HEK293T (cell line): ENCODE measurements around the gene NKTR.

ENCODE experiments used
- CTCF ChIA-PET: fragments of 350-600 bp; formaldehyde crosslinking; extraction: SDS; loops from one replicate; lab custom pipeline; 2021; ENCODE audit warnings: antibody characterized with exemption, inconsistent platforms; lab: Yijun Ruan, JAX
- POLR2A ChIA-PET: fragments of 350-600 bp; formaldehyde crosslinking; extraction: SDS; loops from one replicate; lab custom pipeline; 2020; ENCODE audit warnings: antibody characterized with exemption, inconsistent platforms; lab: Yijun Ruan, JAX
- DNase-seq: peaks from one replicate; pipeline ENCODE4 v3.0.0; 2012; ENCODE audit warnings: mixed read lengths; ENCODE audit errors: extremely low spot score
- ARNT ChIP-seq: fragments of 450-650 bp; IDR thresholded peaks from 2 replicates; pipeline ENCODE4 v1.6.1; 2017; ENCODE audit warnings: mild to moderate bottlenecking
- BHLHE40 ChIP-seq: fragments of 450-650 bp; IDR thresholded peaks from 2 replicates; pipeline ENCODE4 v1.6.1; 2016; ENCODE audit warnings: mild to moderate bottlenecking, moderate library complexity, borderline replicate concordance
- CTBP1 ChIP-seq: fragments of 450-650 bp; IDR thresholded peaks from 2 replicates; pipeline ENCODE4 v1.6.1; 2016; ENCODE audit warnings: borderline replicate concordance
- ELF4 ChIP-seq: fragments of 450-650 bp; IDR thresholded peaks from 2 replicates; pipeline ENCODE4 v1.6.1; 2017; ENCODE audit warnings: antibody characterized with exemption
- FOXA1 ChIP-seq: fragments of 450-650 bp; IDR thresholded peaks from 2 replicates; pipeline ENCODE4 v1.6.1; 2016; ENCODE audit warnings: mild to moderate bottlenecking
- FOXK2 ChIP-seq: fragments of 450-650 bp; IDR thresholded peaks from 2 replicates; pipeline ENCODE4 v1.6.1; 2016; ENCODE audit warnings: mild to moderate bottlenecking
- FOXM1 ChIP-seq: fragments of 450-650 bp; IDR thresholded peaks from 2 replicates; pipeline ENCODE4 v1.6.1; 2017; ENCODE audit warnings: mild to moderate bottlenecking, borderline replicate concordance
- HDGF ChIP-seq: fragments of 450-650 bp; IDR thresholded peaks from 2 replicates; pipeline ENCODE4 v1.6.1; 2017; ENCODE audit warnings: antibody characterized with exemption, borderline replicate concordance
- L3MBTL2 ChIP-seq: fragments of 450-650 bp; conservative IDR thresholded peaks from 2 replicates; pipeline ENCODE4 v1.6.1; 2016; ENCODE audit warnings: mild to moderate bottlenecking
- LEF1 ChIP-seq: fragments of 450-650 bp; IDR thresholded peaks from 2 replicates; pipeline ENCODE4 v1.6.1; 2017; ENCODE audit warnings: mild to moderate bottlenecking, borderline replicate concordance
- NFRKB ChIP-seq: fragments of 450-650 bp; IDR thresholded peaks from 2 replicates; pipeline ENCODE4 v1.6.1; 2016; ENCODE audit warnings: mild to moderate bottlenecking, moderate library complexity
- SP1 ChIP-seq: fragments of 450-650 bp; IDR thresholded peaks from 2 replicates; pipeline ENCODE4 v1.6.1; 2017
- SUZ12 ChIP-seq: fragments of 450-650 bp; IDR thresholded peaks from 2 replicates; pipeline ENCODE4 v1.6.1; 2016; ENCODE audit warnings: mild to moderate bottlenecking
- TARDBP ChIP-seq: fragments of 450-650 bp; IDR thresholded peaks from 2 replicates; pipeline ENCODE4 v1.6.1; 2016
- ZNF384 ChIP-seq: fragments of 450-650 bp; IDR thresholded peaks from 2 replicates; pipeline ENCODE4 v1.6.1; 2016
- TF ChIP-seq, protein P1 (sequence below): fragments of 450-650 bp; IDR thresholded peaks from 2 replicates; pipeline ENCODE4 v1.6.1; 2016

The NKTR gene

DNA sequence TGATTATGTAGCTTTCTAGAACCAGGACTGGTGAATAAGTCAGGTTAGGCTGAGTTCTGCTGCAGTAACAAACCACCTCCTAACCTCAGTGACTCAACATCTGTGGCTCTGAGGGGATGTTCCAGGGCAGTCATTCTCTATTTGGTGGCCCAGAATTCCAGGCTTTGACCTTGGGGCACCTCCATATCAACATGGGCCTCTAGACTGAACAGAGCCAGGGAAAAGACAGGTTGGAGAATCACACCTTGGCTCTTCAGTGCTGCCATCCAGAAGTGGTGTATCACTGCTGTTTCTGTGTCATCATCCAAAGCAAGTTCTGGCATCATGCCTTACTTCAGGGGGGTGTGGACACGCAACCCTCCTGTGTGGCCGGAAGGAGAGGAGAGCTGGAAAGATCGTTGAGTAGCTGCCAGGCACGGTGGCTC lies 68.3 kb downstream of the NKTR start:
- ChIA-PET CTCF (no interaction called here), POLR2A (no interaction called here)
- DNase-seq = no peak
- TF ChIP-seq FOXM1 (no peak), ELF4 (no peak), LEF1 (no peak), L3MBTL2 (no peak), NFRKB (no peak), ARNT (no peak), CTBP1 (no peak)

DNA sequence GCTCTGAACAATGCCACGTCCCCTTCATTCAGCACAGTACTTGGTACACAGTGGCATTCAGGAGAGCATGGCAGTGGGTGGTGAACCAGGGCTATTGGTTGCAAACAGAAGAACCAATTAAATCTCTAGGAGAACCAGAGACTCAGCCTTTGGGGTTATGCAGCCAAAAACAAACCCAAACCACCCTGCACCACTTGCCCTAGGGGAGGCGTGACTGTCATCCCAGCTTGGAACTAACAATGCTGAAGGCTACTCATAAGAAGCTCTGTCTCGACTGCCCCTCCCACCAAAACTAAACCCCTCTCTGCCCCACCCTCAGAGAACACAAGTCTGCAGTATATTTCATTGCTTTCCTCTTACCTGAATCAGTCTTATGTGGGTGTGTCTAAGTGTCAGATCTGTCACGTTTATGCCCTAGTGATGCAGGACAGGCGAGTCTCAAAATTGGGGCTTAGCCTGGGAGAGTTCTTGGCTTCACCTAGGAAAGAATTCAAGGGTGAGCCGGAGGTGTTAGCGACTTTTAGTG lies 69.6 kb downstream of the NKTR start:
- ChIA-PET CTCF (no interaction called here), POLR2A (no interaction called here)
- TF ChIP-seq SP1 = no peak
- no peak for TF ChIP-seq ZNF384
- TF ChIP-seq SUZ12 = no peak
- TF ChIP-seq ARNT = no peak
- TF ChIP-seq, protein P1, sequence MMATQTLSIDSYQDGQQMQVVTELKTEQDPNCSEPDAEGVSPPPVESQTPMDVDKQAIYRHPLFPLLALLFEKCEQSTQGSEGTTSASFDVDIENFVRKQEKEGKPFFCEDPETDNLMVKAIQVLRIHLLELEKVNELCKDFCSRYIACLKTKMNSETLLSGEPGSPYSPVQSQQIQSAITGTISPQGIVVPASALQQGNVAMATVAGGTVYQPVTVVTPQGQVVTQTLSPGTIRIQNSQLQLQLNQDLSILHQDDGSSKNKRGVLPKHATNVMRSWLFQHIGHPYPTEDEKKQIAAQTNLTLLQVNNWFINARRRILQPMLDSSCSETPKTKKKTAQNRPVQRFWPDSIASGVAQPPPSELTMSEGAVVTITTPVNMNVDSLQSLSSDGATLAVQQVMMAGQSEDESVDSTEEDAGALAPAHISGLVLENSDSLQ = no peak
- TF ChIP-seq BHLHE40 = no peak
- no peak for TF ChIP-seq TARDBP
- TF ChIP-seq FOXK2 = no peak
- no peak for TF ChIP-seq L3MBTL2
- no peak for TF ChIP-seq HDGF
- no peak for TF ChIP-seq FOXM1
- TF ChIP-seq FOXA1 = no peak
- no peak for TF ChIP-seq ELF4
- no peak for TF ChIP-seq CTBP1
- TF ChIP-seq NFRKB = no peak
- no peak for TF ChIP-seq LEF1
- DNase-seq = no peak

DNA sequence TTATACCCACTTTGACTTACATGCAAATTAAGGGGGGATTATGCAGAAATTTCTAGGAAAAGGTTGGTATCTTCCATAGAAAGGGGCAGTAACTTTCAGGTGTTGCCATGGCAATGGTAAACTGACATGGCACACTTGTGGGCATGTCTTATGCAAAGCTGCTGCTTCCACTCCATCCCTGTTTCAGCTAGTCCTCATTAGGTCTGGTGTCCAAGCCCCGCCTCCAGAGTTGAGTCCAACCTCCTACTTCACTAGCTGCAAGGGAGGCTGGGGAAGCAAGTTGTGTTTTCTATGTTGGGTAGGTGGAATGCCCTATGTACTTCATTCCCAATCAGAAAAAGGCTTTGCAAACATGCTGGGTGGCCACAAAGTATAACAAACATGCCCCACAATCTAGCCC lies 70.2 kb downstream of the NKTR start:
- CTCF ChIA-PET = no interaction called here
- POLR2A ChIA-PET = no interaction called here
- no peak for TF ChIP-seq FOXM1
- no peak for TF ChIP-seq FOXK2
- TF ChIP-seq ELF4 = no peak
- no peak for TF ChIP-seq HDGF
- TF ChIP-seq ARNT = no peak
- TF ChIP-seq LEF1 = no peak
- no peak for TF ChIP-seq BHLHE40
- DNase-seq = no peak

DNA sequence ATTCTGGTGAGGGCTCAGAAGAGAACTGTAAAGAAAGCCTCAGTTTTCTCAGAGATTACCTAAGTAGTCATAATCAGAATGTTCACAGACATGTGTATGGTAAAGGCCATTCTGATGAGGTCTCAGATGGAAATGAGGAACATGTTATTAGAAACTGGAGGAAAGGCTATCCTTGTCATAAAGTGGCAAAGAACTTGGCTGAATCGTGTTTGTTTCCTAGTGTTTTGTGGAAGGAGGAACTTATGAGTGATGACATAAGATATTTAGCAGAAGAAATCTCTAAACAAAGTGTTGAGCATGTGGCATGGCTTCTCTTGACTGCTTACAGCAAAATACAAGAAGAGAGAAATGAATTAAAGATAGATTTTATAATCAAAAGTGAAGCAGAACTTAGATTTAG lies 72.0 kb downstream of the NKTR start:
- CTCF ChIA-PET = no interaction called here

DNA sequence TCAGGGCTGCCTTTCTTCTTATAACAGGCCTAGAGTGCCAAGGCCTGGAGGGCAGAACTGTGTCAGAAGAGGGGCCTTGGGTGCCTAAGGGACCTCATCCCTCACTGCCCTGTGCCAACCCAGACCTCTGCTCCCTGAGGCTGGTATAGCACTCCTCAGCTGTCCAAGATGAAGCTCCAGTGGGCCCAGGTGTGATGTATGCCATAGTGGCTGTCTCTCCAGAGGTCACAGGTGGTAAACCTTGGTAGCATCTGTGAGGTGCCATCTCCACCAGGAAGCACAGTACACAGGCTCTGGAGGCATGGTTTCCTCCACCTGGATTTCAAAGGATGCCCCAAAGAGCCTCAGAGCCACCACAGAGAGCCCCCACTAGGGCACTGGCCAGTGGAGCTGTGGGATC lies 72.6 kb downstream of the NKTR start:
- DNase-seq = no peak
- TF ChIP-seq, protein P1 = no peak
- no peak for TF ChIP-seq FOXK2
- TF ChIP-seq SP1 = no peak
- no peak for TF ChIP-seq NFRKB
- ChIA-PET CTCF (no interaction called here), POLR2A (no interaction called here)

More for the DNA sequence above, 72.0 kb downstream of the NKTR start:
- POLR2A ChIA-PET = no interaction called here
- TF ChIP-seq L3MBTL2 (no peak), SP1 (no peak), SUZ12 (no peak), BHLHE40 (no peak), ZNF384 (no peak), HDGF (no peak), CTBP1 (no peak), LEF1 (no peak), FOXA1 (no peak), NFRKB (no peak), ARNT (no peak), TARDBP (no peak), ELF4 (no peak), FOXM1 (no peak), FOXK2 (no peak)
- TF ChIP-seq, protein P1 = no peak
- DNase-seq = no peak

DNA sequence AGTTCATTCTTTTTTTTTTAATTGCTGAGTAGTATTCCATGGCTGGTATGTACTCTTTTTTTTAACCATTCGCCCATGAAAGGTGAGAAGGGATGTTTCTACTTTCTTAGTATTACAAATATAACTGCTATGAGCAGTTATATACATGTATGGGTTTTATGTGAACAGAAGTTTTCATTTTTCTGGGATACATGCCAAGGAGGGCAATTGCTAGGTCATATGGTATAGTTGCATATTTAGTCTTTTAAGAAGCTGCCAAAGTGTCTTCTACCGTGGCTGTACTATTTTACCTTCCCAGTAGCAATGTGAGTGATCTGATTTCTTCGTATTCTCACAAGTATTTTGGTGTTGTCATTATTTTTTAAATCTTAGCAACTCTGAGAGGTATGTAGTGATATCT lies 73.7 kb downstream of the NKTR start:
- no peak for TF ChIP-seq TARDBP
- no peak for TF ChIP-seq FOXK2
- TF ChIP-seq FOXM1 = no peak
- TF ChIP-seq LEF1 = no peak
- TF ChIP-seq ELF4 = no peak
- TF ChIP-seq SP1 = no peak
- no peak for TF ChIP-seq ZNF384
- TF ChIP-seq L3MBTL2 = no peak
- TF ChIP-seq FOXA1 = no peak
- TF ChIP-seq HDGF = no peak
- TF ChIP-seq ARNT = no peak
- TF ChIP-seq, protein P1 = no peak
- no peak for TF ChIP-seq CTBP1
- no peak for TF ChIP-seq SUZ12
- TF ChIP-seq BHLHE40 = no peak
- TF ChIP-seq NFRKB = no peak
- ChIA-PET CTCF (no interaction called here), POLR2A (no interaction called here)
- no peak for DNase-seq
